Neural cell (in vitro differentiated cells): ENCODE data around the gene ASMT. TPM values are rescaled to one million over a fixed set of nuclear protein-coding genes. Genes with fewer than 3 reads are reported as not detected.
"Not testable (repeated sequence)": the region's sequence is repeated elsewhere in the genome, so short reads cannot be mapped to it uniquely, and the experiment has no call there.

Experiments
- H2AFZ ChIP-seq: fragments of 200-600, 300-800 bp; sonication (generic), shearing (Covaris generic); 2 replicates; pipeline ENCODE4 v1.6.0; 2014; ENCODE audit warnings: low read depth, mild to moderate bottlenecking, antibody characterized with exemption, low read length, moderate library complexity
- H3F3A ChIP-seq: fragments of 200-600 bp; shearing (Covaris generic); 2 replicates; pipeline ENCODE4 v1.6.1; 2016; ENCODE audit warnings: mild to moderate bottlenecking, moderate library complexity, mixed read lengths, antibody characterized with exemption, low read length; ENCODE audit not compliant: insufficient read depth, poor library complexity, severe bottlenecking
- H3K27ac ChIP-seq: fragments of 200-600, 300-800 bp; sonication (generic), shearing (Covaris generic); 2 replicates; pipeline ENCODE4 v1.5.1; 2014; ENCODE audit warnings: mild to moderate bottlenecking, low read length, moderate library complexity
- H3K27me3 ChIP-seq: fragments of 300-800, 200-600 bp; sonication (generic), shearing (Covaris generic); 2 replicates; pipeline ENCODE4 v1.6.0; 2014; ENCODE audit warnings: mild to moderate bottlenecking, low read depth, low read length, moderate library complexity; ENCODE audit not compliant: insufficient read depth
- H3K36me3 ChIP-seq: fragments of 300-800, 200-600 bp; sonication (generic), shearing (Covaris generic); 2 replicates; pipeline ENCODE4 v1.5.1; 2014; ENCODE audit warnings: mild to moderate bottlenecking, antibody characterized with exemption, low read length, moderate library complexity; ENCODE audit not compliant: insufficient read depth
- H3K4me2 ChIP-seq: fragments of 300-800, 200-600 bp; sonication (generic), shearing (Covaris generic); 2 replicates; pipeline ENCODE4 v1.6.0; 2014; ENCODE audit warnings: mild to moderate bottlenecking, low read length
- H3K4me3 ChIP-seq: fragments of 300-800, 200-600 bp; sonication (generic), shearing (Covaris generic); 2 replicates; pipeline ENCODE4 v1.5.1; 2014; ENCODE audit warnings: mild to moderate bottlenecking, low read length, moderate library complexity
- H3K79me2 ChIP-seq: fragments of 200-600 bp; shearing (Covaris generic); replicated peaks from 2 replicates; pipeline ENCODE4 v1.6.0; 2014; ENCODE audit warnings: mild to moderate bottlenecking, low read length, moderate library complexity; ENCODE audit not compliant: insufficient read depth
- H3K9ac ChIP-seq: fragments of 300-800, 200-600 bp; sonication (generic), shearing (Covaris generic); 2 replicates; pipeline ENCODE4 v1.6.1; 2016; ENCODE audit warnings: mild to moderate bottlenecking, low read length, mixed read lengths
- H3K9me2 ChIP-seq: fragments of 200-600 bp; shearing (Covaris generic); 2 replicates; pipeline ENCODE4 v1.6.1; 2016; ENCODE audit warnings: mild to moderate bottlenecking, low read length, mixed read lengths; ENCODE audit not compliant: insufficient read depth
- H3K9me3 ChIP-seq: fragments of 200-600, 300-800 bp; sonication (generic), shearing (Covaris generic); 2 replicates; pipeline ENCODE4 v1.6.1; 2016; ENCODE audit warnings: mild to moderate bottlenecking, mixed run types, low read length, moderate library complexity, mixed read lengths
- H4K20me1 ChIP-seq: fragments of 200-600 bp; shearing (Covaris generic); 2 replicates; pipeline ENCODE4 v1.6.1; 2016; ENCODE audit warnings: mild to moderate bottlenecking, mixed run types; ENCODE audit not compliant: insufficient read depth
- EP300 ChIP-seq: fragments of 450-650 bp; conservative IDR thresholded peaks from 2 replicates; pipeline ENCODE4 v1.6.1; 2014; ENCODE audit warnings: antibody characterized with exemption, mild to moderate bottlenecking, moderate library complexity; ENCODE audit not compliant: poor library complexity, severe bottlenecking
- EZH2 ChIP-seq: fragments of 200-600, 300-800 bp; shearing (Covaris generic), sonication (generic); IDR thresholded peaks from 2 replicates; pipeline ENCODE4 v1.6.1; 2014; ENCODE audit warnings: antibody characterized with exemption, low read length, borderline replicate concordance, mild to moderate bottlenecking; ENCODE audit not compliant: insufficient read depth, poor library complexity, severe bottlenecking
- MXI1 ChIP-seq: fragments of 450-650 bp; conservative IDR thresholded peaks from 2 replicates; pipeline ENCODE4 v1.6.1; 2014; ENCODE audit warnings: antibody characterized with exemption, mild to moderate bottlenecking; ENCODE audit not compliant: poor library complexity, severe bottlenecking
- POLR2AphosphoS5 ChIP-seq: IDR thresholded peaks from 2 replicates; pipeline ENCODE4 v1.6.1; 2012
- RAD21 ChIP-seq: fragments of 450-650 bp; conservative IDR thresholded peaks from 2 replicates; pipeline ENCODE4 v1.6.1; 2014; ENCODE audit warnings: antibody characterized with exemption, mild to moderate bottlenecking, moderate library complexity
- SMC3 ChIP-seq: fragments of 450-650 bp; conservative IDR thresholded peaks from 2 replicates; pipeline ENCODE4 v1.6.1; 2014; ENCODE audit warnings: antibody characterized with exemption, mild to moderate bottlenecking, moderate library complexity; ENCODE audit not compliant: poor library complexity
- TAF1 ChIP-seq: IDR thresholded peaks from 2 replicates; pipeline ENCODE4 v1.6.1; 2012; ENCODE audit warnings: low read depth
- polyA plus RNA-seq: library from polyadenylated mRNA; depleted of rRNA; stranded (reverse); fragments of >200 nt; gene quantifications from 2 replicates; pipeline ENCODE4 v1.2.3, GENCODE V29; 2014
- TF ChIP-seq, protein P1 (sequence below): IDR thresholded peaks from 2 replicates; pipeline ENCODE4 v1.6.1; 2012; ENCODE audit warnings: borderline replicate concordance
- TF ChIP-seq, protein P2 (sequence below): fragments of 450-650 bp; IDR thresholded peaks from 2 replicates; pipeline ENCODE4 v1.5.1; 2014; ENCODE audit warnings: antibody characterized with exemption, mild to moderate bottlenecking, moderate library complexity; ENCODE audit not compliant: poor library complexity, severe bottlenecking

ASMT gene
- polyA plus RNA-seq, 1 donor from 2014 or later: 1.8 TPM

DNA sequence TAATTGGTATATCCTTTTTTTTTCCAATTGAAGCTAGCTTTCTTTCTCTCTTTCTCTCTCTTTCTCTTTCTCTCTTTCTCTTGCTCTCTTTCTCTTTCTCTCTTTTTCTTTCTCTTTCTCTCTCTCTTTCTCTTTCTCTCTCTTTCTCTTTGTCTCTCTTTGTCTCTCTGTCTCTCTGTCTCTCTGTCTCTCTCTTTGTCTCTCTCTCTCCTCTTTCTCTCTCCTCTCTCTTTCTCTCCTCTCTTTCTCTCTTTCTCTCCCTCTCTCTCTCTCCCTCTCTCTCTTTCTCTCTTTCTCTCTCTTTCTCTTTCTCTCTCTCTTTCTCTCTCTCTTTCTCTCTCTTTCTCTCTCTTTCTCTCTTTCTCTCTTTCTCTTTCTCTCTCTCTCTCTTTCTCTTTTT, 66.6 kb downstream of the ASMT start:
- TF ChIP-seq POLR2AphosphoS5: no peak
- TF ChIP-seq, protein P1, sequence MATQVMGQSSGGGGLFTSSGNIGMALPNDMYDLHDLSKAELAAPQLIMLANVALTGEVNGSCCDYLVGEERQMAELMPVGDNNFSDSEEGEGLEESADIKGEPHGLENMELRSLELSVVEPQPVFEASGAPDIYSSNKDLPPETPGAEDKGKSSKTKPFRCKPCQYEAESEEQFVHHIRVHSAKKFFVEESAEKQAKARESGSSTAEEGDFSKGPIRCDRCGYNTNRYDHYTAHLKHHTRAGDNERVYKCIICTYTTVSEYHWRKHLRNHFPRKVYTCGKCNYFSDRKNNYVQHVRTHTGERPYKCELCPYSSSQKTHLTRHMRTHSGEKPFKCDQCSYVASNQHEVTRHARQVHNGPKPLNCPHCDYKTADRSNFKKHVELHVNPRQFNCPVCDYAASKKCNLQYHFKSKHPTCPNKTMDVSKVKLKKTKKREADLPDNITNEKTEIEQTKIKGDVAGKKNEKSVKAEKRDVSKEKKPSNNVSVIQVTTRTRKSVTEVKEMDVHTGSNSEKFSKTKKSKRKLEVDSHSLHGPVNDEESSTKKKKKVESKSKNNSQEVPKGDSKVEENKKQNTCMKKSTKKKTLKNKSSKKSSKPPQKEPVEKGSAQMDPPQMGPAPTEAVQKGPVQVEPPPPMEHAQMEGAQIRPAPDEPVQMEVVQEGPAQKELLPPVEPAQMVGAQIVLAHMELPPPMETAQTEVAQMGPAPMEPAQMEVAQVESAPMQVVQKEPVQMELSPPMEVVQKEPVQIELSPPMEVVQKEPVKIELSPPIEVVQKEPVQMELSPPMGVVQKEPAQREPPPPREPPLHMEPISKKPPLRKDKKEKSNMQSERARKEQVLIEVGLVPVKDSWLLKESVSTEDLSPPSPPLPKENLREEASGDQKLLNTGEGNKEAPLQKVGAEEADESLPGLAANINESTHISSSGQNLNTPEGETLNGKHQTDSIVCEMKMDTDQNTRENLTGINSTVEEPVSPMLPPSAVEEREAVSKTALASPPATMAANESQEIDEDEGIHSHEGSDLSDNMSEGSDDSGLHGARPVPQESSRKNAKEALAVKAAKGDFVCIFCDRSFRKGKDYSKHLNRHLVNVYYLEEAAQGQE: no peak
- TF ChIP-seq, protein P2, sequence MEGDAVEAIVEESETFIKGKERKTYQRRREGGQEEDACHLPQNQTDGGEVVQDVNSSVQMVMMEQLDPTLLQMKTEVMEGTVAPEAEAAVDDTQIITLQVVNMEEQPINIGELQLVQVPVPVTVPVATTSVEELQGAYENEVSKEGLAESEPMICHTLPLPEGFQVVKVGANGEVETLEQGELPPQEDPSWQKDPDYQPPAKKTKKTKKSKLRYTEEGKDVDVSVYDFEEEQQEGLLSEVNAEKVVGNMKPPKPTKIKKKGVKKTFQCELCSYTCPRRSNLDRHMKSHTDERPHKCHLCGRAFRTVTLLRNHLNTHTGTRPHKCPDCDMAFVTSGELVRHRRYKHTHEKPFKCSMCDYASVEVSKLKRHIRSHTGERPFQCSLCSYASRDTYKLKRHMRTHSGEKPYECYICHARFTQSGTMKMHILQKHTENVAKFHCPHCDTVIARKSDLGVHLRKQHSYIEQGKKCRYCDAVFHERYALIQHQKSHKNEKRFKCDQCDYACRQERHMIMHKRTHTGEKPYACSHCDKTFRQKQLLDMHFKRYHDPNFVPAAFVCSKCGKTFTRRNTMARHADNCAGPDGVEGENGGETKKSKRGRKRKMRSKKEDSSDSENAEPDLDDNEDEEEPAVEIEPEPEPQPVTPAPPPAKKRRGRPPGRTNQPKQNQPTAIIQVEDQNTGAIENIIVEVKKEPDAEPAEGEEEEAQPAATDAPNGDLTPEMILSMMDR: no peak
- TF ChIP-seq EP300: no peak
- TF ChIP-seq RAD21: no peak
- no peak for TF ChIP-seq EZH2
- no peak for TF ChIP-seq SMC3
- no peak for TF ChIP-seq TAF1
- TF ChIP-seq MXI1: no peak
- no peaks in the 10 kb centered on the region for H3K79me2 ChIP-seq
- no peak overlapping the region for H3K27ac ChIP-seq
- no peak overlapping the region for H3K4me3 ChIP-seq
- H3K9ac ChIP-seq: no peak overlapping the region
- no peaks in the 10 kb centered on the region for H3K9me3 ChIP-seq
- H3K27me3 ChIP-seq: no peaks in the 10 kb centered on the region
- no peaks in the 10 kb centered on the region for H4K20me1 ChIP-seq
- H3F3A ChIP-seq: no peaks in the 10 kb centered on the region
- no peak overlapping the region for H3K4me2 ChIP-seq
- no peaks in the 10 kb centered on the region for H3K9me2 ChIP-seq
- no peak overlapping the region for H2AFZ ChIP-seq
- H3K36me3 ChIP-seq: no peaks in the 10 kb centered on the region

DNA sequence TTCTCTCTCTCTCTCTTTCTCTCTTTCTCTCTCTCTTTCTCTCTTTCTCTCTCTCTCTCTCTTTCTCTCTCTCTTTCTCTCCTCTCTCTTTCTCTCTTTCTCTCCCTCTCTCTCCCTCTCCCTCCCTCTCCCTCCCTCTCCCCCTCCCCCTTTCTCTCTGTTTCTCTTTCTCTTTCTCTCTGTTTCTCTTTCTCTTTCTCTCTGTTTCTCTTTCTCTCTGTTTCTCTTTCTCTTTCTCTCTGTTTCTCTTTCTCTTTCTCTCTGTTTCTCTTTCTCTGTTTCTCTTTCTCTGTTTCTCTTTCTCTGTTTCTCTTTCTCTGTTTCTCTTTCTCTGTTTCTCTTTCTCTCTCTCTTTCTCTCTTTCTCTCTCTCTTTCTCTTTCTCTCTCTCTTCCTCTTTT, 67.0 kb downstream of the ASMT start:
- H3K36me3 ChIP-seq, H3K27ac ChIP-seq, H2AFZ ChIP-seq, H3K79me2 ChIP-seq, H3F3A ChIP-seq, H3K9ac ChIP-seq, H3K4me2 ChIP-seq, H4K20me1 ChIP-seq, H3K9me3 ChIP-seq, H3K4me3 ChIP-seq, H3K27me3 ChIP-seq, H3K9me2 ChIP-seq: not testable (repeated sequence)

DNA sequence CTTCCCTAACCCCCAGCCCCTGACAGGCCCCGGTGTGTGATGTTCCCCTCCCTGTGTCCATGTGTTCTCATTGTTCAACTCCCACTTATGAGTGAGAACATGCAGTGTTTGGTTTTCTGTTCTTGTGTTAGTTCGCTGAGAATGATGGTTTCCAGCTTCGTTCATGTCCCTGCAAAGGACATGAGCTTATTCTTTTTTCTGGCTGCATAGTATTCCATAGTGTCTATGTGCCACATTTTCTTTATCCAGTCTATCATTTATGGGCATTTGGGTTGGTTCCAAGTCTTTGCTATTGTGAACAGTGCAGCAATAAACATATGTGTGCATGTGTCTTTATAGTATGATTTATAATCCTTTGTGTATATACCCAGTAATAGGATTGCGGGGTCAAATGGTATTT, 67.6 kb downstream of the ASMT start:
- not testable (repeated sequence) for H4K20me1 ChIP-seq, H3K79me2 ChIP-seq, H3K36me3 ChIP-seq, H3F3A ChIP-seq, H3K9me3 ChIP-seq, H3K9ac ChIP-seq, H3K4me2 ChIP-seq, H2AFZ ChIP-seq, H3K27me3 ChIP-seq, H3K9me2 ChIP-seq, H3K27ac ChIP-seq, H3K4me3 ChIP-seq

DNA sequence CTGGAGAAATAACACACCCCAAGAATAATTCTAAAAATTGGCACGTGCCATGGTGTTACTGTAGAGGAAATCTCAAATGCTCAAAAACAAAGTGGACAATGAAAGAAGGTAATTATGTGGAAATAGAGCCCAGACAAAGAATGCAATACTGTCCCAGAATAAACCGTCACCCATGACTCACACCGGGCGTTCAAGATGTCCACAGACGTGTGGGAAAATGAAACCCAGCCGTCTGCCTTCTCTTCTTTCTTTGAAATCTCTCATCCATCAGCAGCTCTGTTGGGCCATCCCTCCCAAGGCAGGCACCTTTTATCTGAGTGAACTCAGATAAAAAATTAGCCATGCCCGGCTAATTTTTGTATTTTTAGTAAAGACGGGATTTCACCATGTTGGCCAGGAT, 70.0 kb downstream of the ASMT start:
- not testable (repeated sequence) for H4K20me1 ChIP-seq, H3K27me3 ChIP-seq, H3K36me3 ChIP-seq, H3K27ac ChIP-seq, H3K9ac ChIP-seq, H3K79me2 ChIP-seq, H3K9me3 ChIP-seq, H3F3A ChIP-seq, H2AFZ ChIP-seq, H3K4me2 ChIP-seq, H3K9me2 ChIP-seq, H3K4me3 ChIP-seq

DNA sequence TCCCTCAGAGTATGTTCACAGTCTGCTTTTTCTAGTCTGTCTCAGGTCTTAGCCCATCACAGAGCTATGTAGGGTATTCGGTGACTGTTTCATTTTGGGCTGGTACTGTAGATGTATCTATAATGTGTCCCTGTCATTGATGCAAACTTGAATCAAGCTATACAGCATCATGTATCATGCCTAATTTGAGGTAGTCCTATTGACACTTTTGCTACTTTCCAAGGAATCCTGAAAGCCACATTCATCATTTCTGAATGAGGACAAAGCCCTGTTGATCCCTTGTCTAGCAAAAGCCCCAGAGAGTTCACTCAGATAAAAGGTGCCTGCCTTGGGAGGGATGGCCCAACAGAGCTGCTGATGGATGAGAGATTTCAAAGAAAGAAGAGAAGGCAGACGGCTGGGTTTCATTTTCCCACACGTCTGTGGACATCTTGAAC, 70.6 kb downstream of the ASMT start:
- not testable (repeated sequence) for H3K36me3 ChIP-seq, H3F3A ChIP-seq, H2AFZ ChIP-seq, H3K79me2 ChIP-seq, H3K4me2 ChIP-seq, H3K9me3 ChIP-seq, H3K9me2 ChIP-seq, H3K4me3 ChIP-seq, H3K27ac ChIP-seq, H3K27me3 ChIP-seq, H4K20me1 ChIP-seq, H3K9ac ChIP-seq
